ENCODE measurements around the gene TANC1. TPM values are rescaled to one million over a fixed set of nuclear protein-coding genes. Genes with fewer than 3 reads are reported as not detected.
A peak's percentile ranks its signal among the peaks of the same experiment; 100 is the strongest.

Gene TANC1
- total and polyA plus RNA-seq, 5 experiments from 2014 or later: 0.05 to 0.17 (median 0.09) TPM; not detected in 1

- POLR2A ChIA-PET: no interaction called here
- DNase-seq: no peak
- no peak overlapping the region for H3K27ac Mint-ChIP-seq
- peaks cover 0 to 5% (median 0%) of the 10 kb centered on the region in 5 donors for H3K27me3 Mint-ChIP-seq
- no peak for ATAC-seq
- H3K36me3 Mint-ChIP-seq: peaks cover 0 to 7% (median 3%) of the 10 kb centered on the region in 3 donors
- no peaks in the 10 kb centered on the region for H3K4me1 Mint-ChIP-seq
- H3K9me3 Mint-ChIP-seq: no peaks in the 10 kb centered on the region
- no peak overlapping the region for H3K4me3 Mint-ChIP-seq
Measured at GRCh38 chr2:158936978-158937377, 31.5 kb upstream of the TANC1 start.

- H3K4me1 Mint-ChIP-seq: no peaks in the 10 kb centered on the region
- H3K27ac Mint-ChIP-seq: no peak overlapping the region
- POLR2A ChIA-PET: interaction anchor here (0.7 kb wide), 1 partner anchor 72 kb away, joined by 3 read pairs; no protein-coding TSS in a partner anchor
Measured at GRCh38 chr2:158940356-158940755, 28.1 kb upstream of the TANC1 start.

GRCh38 chr2:158943973-158944372 lies 24.5 kb upstream of the TANC1 start:
- H3K27ac Mint-ChIP-seq: no peak overlapping the region
- no peak for DNase-seq
- no peaks in the 10 kb centered on the region for H3K27me3 Mint-ChIP-seq
- no peak overlapping the region for H3K4me3 Mint-ChIP-seq
- H3K4me1 Mint-ChIP-seq: no peaks in the 10 kb centered on the region
- POLR2A ChIA-PET: no interaction called here
- ATAC-seq: no peak
- no peaks in the 10 kb centered on the region for H3K36me3 Mint-ChIP-seq
- H3K9me3 Mint-ChIP-seq: peaks cover 0 to 3% (median 0%) of the 10 kb centered on the region in 9 donors

More at GRCh38 chr2:158940356-158940755, 28.1 kb upstream of the TANC1 start:
- Mint-ChIP-seq H3K9me3 (peaks cover 0 to 3% (median 0%) of the 10 kb centered on the region in 9 donors), H3K27me3 (peaks cover 0 to 4% (median 0%) of the 10 kb centered on the region in 5 donors), H3K4me3 (no peak overlapping the region), H3K36me3 (peaks cover 0 to 7% (median 3%) of the 10 kb centered on the region in 3 donors)
- no peak for DNase-seq
- no peak for ATAC-seq

GRCh38 chr2:158948964-158949699 lies 19.3 kb upstream of the TANC1 start:
- H3K36me3 Mint-ChIP-seq: no peaks in the 10 kb centered on the region
- peaks cover 0 to 3% (median 0%) of the 10 kb centered on the region in 9 donors for H3K9me3 Mint-ChIP-seq
- H3K4me3 Mint-ChIP-seq: no peak overlapping the region
- no peak for DNase-seq
- H3K27ac Mint-ChIP-seq: no peak overlapping the region
- H3K4me1 Mint-ChIP-seq: peaks cover 0 to 4% (median 0%) of the 10 kb centered on the region in 4 donors
- no peaks in the 10 kb centered on the region for H3K27me3 Mint-ChIP-seq
- POLR2A ChIA-PET: no interaction called here
- no peak for ATAC-seq

GRCh38 chr2:158953454-158953853 lies 15.0 kb upstream of the TANC1 start:
- peaks cover 0 to 4% (median 0%) of the 10 kb centered on the region in 9 donors for H3K9me3 Mint-ChIP-seq
- peaks cover 0 to 4% (median under 1%) of the 10 kb centered on the region in 4 donors for H3K4me1 Mint-ChIP-seq
- POLR2A ChIA-PET: no interaction called here
- DNase-seq (no peak), ATAC-seq (no peak)
- H3K27ac Mint-ChIP-seq: peak overlapping the region in 1 of 10 donors; percentile 12
- peaks cover 0 to 7% (median 0%) of the 10 kb centered on the region in 5 donors for H3K27me3 Mint-ChIP-seq
- no peaks in the 10 kb centered on the region for H3K36me3 Mint-ChIP-seq
- no peak overlapping the region for H3K4me3 Mint-ChIP-seq

GRCh38 chr2:158953926-158954763 lies 14.3 kb upstream of the TANC1 start:
- Mint-ChIP-seq H3K27ac (peak overlapping the region in 1 of 10 donors; percentile 12), H3K9me3 (peaks cover 0 to 4% (median 0%) of the 10 kb centered on the region in 9 donors), H3K36me3 (no peaks in the 10 kb centered on the region), H3K27me3 (peaks cover 0 to 7% (median 0%) of the 10 kb centered on the region in 5 donors), H3K4me3 (no peak overlapping the region), H3K4me1 (peaks cover 0 to 4% (median under 1%) of the 10 kb centered on the region in 4 donors)
- POLR2A ChIA-PET: no interaction called here
- DNase-seq (peak in 1 of 10 donors; percentile 2), ATAC-seq (no peak)

- H3K27ac Mint-ChIP-seq: no peak overlapping the region
- no peak overlapping the region for H3K4me3 Mint-ChIP-seq
- no peak for ATAC-seq
- no peaks in the 10 kb centered on the region for H3K36me3 Mint-ChIP-seq
- H3K9me3 Mint-ChIP-seq: peaks cover 0 to 4% (median 0%) of the 10 kb centered on the region in 9 donors
- POLR2A ChIA-PET: no interaction called here
- peaks cover 0 to 4% (median under 1%) of the 10 kb centered on the region in 4 donors for H3K4me1 Mint-ChIP-seq
- peaks cover 0 to 7% (median 0%) of the 10 kb centered on the region in 5 donors for H3K27me3 Mint-ChIP-seq
- no peak for DNase-seq
Measured at GRCh38 chr2:158955842-158956365, 12.5 kb upstream of the TANC1 start.

GRCh38 chr2:158958365-158958764 lies 10.1 kb upstream of the TANC1 start:
- POLR2A ChIA-PET: no interaction called here
- Mint-ChIP-seq H3K4me3 (no peak overlapping the region), H3K27me3 (peaks cover 0 to 13% (median 2%) of the 10 kb centered on the region in 5 donors), H3K4me1 (peaks cover 0 to 4% (median under 1%) of the 10 kb centered on the region in 4 donors), H3K36me3 (no peaks in the 10 kb centered on the region), H3K9me3 (peaks cover 0 to 4% (median 0%) of the 10 kb centered on the region in 9 donors), H3K27ac (no peak overlapping the region)
- DNase-seq (no peak), ATAC-seq (no peak)

GRCh38 chr2:158960193-158960592 lies 8.2 kb upstream of the TANC1 start:
- H3K27me3 Mint-ChIP-seq: peaks cover 0 to 13% (median 2%) of the 10 kb centered on the region in 5 donors
- H3K27ac Mint-ChIP-seq: no peak overlapping the region
- no peaks in the 10 kb centered on the region for H3K36me3 Mint-ChIP-seq
- ATAC-seq (no peak), DNase-seq (no peak)
- POLR2A ChIA-PET: no interaction called here
- H3K4me1 Mint-ChIP-seq: no peaks in the 10 kb centered on the region
- peaks cover 0 to 4% (median 0%) of the 10 kb centered on the region in 9 donors for H3K9me3 Mint-ChIP-seq
- H3K4me3 Mint-ChIP-seq: no peak overlapping the region

- H3K4me1 Mint-ChIP-seq: no peaks in the 10 kb centered on the region
- ATAC-seq (no peak), DNase-seq (no peak)
- peaks cover 0 to 2% (median 0%) of the 10 kb centered on the region in 9 donors for H3K9me3 Mint-ChIP-seq
- no peak overlapping the region for H3K4me3 Mint-ChIP-seq
- H3K27ac Mint-ChIP-seq: no peak overlapping the region
- peaks cover 0 to 18% (median 4%) of the 10 kb centered on the region in 5 donors for H3K27me3 Mint-ChIP-seq
- POLR2A ChIA-PET: no interaction called here
- H3K36me3 Mint-ChIP-seq: no peaks in the 10 kb centered on the region
Measured at GRCh38 chr2:158962074-158962473, 6.4 kb upstream of the TANC1 start.

GRCh38 chr2:158963071-158963470 lies 5.4 kb upstream of the TANC1 start:
- no peaks in the 10 kb centered on the region for H3K36me3 Mint-ChIP-seq
- DNase-seq (no peak), ATAC-seq (no peak)
- H3K27ac Mint-ChIP-seq: no peak overlapping the region
- H3K4me3 Mint-ChIP-seq: no peak overlapping the region
- peaks cover 0 to 3% (median 0%) of the 10 kb centered on the region in 4 donors for H3K4me1 Mint-ChIP-seq
- POLR2A ChIA-PET: no interaction called here
- peaks cover 0 to 2% (median 0%) of the 10 kb centered on the region in 9 donors for H3K9me3 Mint-ChIP-seq
- H3K27me3 Mint-ChIP-seq: peaks cover 0 to 22% (median 5%) of the 10 kb centered on the region in 5 donors

- no peaks in the 10 kb centered on the region for H3K36me3 Mint-ChIP-seq
- peaks cover 7 to 31% (median 15%) of the 10 kb centered on the region in 5 donors for H3K27me3 Mint-ChIP-seq
- no peak for ATAC-seq
- no peak overlapping the region for H3K27ac Mint-ChIP-seq
- H3K4me1 Mint-ChIP-seq: peaks cover 6 to 13% (median 11%) of the 10 kb centered on the region in 4 donors
- H3K9me3 Mint-ChIP-seq: peaks cover 0 to 3% (median 0%) of the 10 kb centered on the region in 9 donors
- no peak for DNase-seq
- POLR2A ChIA-PET: no interaction called here
- no peak overlapping the region for H3K4me3 Mint-ChIP-seq
Measured at GRCh38 chr2:158965107-158965506, 3.3 kb upstream of the TANC1 start.
